Tongue (tissue), 2 donors: ENCODE data around the gene EFNA4. TPM values are rescaled to one million over a fixed set of nuclear protein-coding genes. Genes with fewer than 3 reads are reported as not detected.
A peak's percentile ranks its signal among the peaks of the same experiment; 100 is the strongest.

ENCODE experiments used
- DNase-seq: peaks from one replicate; pipeline ENCODE4 v3.0.0-alpha.2; 2015
- total RNA-seq: library from RNA; depleted of rRNA; stranded (reverse); fragments of >200 nt; gene quantifications from one replicate; pipeline ENCODE4 v1.2.3, GENCODE V29; 2014

EFNA4 gene
- total RNA-seq, 1 donor from 2014 or later, result 5.0 TPM

DNA sequence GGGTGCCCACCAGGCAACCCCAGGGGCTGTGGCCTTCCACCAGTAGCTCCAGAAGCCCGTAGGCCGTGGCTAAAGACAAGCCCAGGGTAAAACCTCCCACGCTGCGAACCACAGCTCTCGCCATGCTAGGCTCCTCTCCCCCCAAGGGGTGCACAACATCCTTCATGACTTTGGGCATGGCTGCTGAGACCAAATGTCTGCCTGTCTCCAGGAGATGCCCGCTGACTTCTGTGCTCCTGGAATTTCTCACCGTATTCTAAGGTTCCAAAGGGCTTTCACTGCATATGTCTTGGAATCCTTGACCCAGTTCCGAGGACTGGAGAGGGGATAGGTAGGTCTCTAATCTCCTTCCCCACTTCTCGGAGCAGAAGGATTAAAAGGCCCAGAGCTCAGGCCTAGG, 30.0 kb upstream of the EFNA4 start, which contains the start of the genes DCST1 and DCST2:
Gene DCST1 (plus strand): TSS at position 301 of the 400 bp plus-strand sequence. CDS start 213 bp downstream, outside the sequence.
Gene DCST2 (minus strand): TSS at position 258 of the 400 bp plus-strand sequence. CDS start 80 bp downstream, at position 178.
- no peak for DNase-seq

DNA sequence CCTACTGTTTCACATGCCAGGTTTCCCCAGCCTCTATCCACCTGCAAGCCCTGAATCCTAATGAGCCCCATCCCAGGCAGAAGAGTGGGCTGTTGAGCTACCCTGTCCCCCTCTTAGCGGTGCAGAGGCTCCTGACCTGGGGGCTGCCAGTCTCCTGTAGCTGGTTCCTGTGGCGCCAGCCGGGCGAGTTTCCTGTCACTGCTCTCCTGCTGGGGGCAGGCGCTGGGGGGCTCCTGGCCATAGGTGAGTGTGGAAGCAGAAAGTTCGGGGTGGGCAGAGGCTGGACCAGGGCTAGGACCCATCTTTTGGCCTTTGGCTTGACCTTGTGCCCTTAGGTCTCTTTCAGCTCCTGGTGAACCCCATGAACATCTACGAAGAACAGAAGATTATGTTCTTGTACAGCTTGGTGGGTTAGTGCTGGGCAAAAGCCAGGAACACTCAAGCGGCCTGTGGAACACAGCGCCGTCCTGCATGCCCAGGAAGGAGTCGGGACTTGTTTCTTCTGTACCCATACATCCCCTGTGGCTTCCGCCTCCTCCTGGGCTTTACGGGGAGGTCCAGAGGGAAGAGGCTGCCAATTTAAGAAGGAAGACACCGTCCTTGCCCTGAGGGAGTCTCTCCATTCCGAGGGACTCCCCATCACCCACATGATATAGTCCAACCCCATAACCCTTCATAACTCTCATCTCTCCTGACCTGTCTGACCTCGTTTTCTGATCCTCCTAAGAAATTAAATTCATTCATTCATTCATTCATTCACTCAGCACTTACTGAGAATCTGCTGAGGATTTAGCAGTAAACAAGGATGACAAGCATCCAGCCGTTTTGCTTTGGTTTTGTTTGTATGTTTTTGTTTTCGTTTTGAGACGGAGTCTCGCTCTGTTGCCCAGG, 29.0 kb upstream of the EFNA4 start:
- DNase-seq, result no peak

DNA sequence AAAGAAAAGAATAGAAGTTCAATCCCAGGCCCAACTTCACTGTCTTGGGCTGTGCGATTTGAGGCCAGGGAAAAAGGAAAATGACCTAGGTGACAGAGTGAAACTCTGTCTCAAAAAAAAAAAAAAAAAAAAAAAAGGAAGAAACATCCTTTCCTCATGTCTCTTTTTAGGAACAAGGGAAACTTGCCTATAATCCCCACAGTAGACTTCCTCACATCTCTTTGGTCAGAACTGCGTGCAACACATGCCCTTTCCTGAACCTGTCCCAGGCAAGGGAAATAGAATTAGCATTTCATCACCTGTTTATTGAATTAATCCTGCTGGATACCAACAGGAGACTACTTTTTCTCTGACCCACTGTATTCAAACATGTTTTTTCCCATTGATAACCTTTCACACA, 27.6 kb upstream of the EFNA4 start:
- DNase-seq, result no peak

DNA sequence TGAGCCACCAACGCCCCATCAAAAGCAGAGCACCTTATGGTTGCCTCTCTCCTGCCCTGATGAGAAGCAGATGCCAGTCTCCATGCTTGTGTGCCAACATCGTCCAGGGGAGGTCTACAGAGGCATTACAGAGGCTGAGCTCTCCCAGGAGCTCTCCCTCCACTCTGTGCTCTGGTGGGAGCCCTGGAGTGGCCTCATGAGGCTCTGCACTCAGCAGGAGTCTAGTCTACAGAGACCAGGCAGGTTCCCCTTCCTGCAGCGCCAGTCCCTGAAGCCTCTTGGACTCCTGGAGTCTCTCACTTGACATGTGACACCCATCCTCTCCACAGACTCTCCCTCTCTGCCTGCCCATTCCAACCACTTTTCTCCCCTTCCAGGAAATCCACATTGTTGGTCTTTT, 26.5 kb upstream of the EFNA4 start:
- DNase-seq, result no peak

DNA sequence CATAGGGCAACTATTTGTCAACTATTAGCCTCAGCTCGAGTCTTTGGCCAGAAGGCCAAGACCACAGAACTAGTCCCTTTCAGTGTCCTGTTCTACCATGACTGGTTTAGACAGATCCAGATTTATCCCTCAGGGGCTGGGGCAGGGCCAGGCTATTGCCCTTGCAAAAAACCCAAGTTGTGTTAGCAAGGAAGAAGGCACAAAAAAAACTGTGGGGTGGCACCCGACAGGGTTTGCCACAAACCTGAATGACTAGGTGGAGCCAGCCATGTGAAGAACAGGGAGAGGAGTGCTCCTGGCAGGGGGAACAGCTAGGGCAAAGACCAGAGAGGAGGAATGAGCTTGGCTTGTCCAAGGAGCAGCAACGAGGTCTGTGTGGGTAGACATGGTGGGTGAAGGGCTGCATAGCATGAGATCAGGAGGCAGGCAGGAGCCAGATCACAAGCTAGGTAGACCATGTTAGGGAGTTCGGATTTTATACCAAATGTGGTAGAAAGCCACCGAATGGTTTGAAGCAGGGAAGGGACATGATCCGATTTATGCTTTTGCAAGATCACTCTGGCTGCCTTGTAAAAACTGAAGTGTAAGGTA, 25.6 kb upstream of the EFNA4 start:
- no peak for DNase-seq

DNA sequence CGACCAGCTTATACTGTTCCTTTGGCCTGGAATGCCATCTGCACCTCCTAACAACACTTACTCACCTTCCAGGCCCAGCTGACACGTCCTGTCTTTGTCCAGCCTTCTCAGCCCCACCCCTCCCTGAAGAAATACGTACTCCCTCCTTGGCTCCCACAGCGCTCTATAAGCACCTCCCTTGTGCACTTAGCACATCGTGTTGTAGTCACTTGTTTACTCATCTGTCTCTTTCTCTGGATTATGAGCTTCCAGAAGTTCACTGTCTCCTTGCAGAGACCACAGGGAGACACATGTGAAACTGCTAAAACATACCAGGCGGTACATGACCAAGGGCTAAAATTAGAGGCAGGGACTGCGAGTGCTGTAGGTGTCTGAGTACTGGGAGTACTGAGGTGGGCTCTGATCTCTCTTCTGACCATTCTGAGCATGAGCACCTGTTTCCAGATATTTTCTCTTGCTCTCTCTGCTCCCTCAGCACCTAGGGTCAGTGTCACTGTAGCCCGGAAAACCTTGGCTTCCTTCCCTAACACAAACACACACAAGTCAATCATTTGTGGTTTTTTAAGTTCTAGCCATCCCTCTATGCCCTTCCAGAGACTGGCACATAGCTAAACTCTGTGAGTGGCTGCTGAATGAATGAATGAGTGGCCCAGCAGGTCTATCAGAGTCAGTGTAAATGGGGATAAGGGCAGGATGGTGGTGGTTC, 24.8 kb upstream of the EFNA4 start:
- peak; percentile 43 for DNase-seq

DNA sequence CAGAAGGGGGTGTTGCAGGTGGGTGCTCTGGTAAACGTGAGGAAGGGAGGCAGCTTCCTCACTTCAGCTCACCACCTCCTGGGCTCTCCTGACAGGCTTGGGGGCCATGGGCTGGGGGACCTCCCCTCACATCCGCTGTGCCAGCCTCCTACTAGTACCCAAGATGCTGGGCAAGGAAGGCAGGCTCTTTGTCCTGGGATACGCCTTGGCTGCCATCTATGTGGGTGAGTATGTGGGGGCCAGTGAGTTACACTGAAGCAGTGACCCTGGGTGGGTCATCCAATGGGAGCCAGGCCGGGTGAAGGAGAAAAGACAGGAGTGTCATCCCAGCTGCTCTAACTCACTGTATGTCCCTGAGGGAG, 24.3 kb upstream of the EFNA4 start:
- no peak for DNase-seq

DNA sequence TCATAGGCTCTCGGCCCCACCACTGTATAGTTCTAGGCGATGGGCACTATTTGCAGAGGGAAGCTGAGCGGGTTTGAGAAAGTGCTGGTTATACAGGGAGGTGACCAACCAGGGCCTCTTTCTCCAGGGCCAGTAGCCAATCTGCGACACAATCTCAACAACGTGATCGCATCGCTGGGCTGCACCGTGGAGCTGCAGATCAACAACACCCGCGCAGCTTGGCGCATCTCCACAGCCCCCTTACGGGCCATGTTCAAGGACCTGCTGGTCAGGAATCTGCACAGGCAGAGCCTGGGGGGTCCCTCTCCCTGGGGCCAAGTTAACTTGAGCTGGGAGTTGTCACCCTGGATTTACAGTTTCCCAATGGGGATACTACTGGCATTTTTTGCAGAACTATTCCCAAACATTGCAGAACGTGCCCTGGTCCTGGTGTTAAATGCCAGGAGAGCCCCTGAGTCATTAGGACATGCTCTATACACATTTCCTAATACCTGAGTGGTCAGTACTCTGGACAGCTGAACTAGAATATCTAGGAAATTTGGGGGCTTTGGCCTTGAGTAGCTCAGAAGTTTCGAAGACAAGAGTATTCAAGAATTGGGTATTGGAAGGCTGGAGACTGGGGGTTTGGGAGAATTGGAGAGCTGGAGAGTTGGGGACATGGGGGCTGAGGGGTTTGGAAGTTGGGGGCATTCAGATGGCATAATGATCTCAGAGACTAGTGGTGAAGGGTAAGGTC, 23.0 kb upstream of the EFNA4 start:
- no peak for DNase-seq

DNA sequence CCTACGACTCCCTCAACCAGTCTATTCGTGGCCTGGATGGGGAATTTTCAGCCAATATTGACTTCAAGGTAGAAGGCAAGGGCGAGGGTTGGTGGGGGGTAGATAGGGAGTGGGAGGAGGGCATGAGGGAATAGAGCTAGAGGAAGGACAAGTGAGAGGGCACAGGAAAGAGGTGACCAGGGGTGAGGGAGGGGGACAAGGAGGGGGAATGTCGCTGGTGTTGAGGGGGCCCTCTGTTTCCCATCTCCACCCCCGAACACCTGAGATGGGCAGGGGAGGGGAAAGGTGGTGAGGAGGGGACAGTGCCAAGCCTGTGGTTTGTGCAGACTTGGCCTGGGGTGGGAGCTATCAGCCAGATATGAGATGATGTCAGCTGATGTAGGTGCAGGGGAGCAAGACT, 20.8 kb upstream of the EFNA4 start:
- no peak for DNase-seq

DNA sequence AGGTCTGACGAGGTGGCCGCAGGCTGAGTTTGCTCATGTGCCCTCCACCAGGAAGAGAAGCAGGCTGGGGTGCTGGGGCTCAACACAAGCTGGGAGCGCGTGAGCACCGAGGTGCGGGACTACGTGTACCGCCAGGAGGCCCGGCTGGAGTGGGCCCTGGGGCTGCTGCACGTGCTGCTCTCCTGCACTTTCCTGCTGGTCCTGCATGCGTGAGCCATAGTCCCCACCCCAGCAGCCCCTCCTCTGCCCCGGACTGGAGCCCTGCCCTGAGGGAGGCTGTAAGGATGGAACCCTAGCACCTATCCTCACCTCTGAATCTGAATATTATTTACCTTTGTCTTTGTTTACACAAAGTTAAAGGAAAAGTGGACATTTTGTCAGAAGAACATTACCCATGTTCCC, 20.2 kb upstream of the EFNA4 start:
- no peak for DNase-seq

DNA sequence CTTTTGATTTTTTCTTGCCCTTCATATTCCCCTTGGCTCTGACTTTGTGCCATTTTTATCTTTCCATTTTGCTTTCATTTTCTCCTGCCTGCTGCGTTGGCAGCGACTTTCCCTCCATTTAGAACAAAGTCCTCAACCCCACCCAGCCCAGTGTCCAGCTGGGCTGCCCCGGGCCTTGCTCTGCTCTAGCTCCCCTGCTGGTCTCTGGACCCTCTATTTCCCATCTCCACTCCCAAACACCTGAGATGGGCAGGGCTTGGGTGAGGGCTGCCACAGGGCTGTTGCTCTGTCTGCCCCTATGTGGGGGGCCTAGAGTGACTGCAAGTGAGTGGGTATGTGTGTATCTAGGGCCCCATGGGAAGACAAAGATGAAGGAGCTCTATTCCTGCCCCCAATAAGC, 19.7 kb upstream of the EFNA4 start:
- no peak for DNase-seq

DNA sequence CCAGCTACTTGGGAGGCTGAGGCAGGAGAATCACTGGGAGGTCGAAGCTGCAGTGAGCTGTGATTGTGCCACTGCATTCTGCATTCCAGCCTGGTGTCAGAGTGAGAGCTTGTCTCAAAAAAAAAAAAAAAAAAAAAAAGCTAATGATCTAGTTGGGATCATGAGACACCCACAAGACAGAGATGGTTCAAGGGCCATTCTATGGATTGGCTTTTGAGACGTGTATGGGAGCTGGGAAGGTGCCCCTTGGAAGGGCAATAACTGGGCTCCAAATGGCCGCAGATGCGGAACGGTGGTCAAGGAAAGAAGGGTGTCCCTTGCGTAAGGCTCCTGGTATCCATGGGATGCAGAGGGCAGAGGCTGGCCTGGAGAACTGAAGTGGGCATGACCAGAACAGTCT, 19.2 kb upstream of the EFNA4 start:
- DNase-seq, result no peak

DNA sequence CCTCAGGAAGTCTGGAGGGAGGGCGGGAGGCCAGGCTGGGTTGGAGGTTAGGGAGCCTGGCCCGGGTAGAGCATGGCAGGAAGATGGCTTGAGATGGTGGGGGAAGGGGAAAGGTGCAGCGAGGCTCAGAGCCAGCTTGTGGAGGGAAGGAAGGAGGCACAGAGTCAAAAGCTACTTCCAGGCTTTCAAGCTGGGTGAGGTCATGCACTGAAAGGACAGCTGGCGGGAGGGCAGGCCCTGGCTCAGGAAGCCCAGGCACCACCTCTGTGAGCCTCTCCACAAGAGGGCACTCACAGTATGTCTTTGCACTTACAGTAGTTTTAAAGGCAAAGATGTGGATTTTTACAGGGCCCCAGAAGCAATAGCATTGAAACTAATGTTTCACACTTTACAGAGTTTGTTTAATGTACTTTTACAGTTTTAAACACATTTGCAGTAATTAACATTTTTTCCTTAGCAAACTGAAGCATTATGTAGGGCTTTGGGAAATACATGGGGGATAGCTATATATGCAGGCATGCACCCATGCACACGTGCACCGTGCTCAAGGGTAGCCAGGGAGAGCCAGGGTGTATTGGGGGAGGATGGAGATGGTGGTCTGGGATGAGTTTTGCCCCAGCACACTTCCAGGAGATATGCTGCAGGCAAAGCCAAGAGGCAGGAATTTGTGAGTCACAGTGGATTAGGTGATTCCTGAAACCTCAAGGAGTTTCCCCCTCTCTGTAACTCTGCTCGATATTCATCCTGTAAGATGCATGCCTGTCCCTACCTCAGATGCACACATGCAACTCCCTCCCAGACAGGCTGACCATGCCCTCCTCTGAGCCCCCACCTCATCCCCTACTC, 18.5 kb upstream of the EFNA4 start:
- DNase-seq, result peak; percentile 85

DNA sequence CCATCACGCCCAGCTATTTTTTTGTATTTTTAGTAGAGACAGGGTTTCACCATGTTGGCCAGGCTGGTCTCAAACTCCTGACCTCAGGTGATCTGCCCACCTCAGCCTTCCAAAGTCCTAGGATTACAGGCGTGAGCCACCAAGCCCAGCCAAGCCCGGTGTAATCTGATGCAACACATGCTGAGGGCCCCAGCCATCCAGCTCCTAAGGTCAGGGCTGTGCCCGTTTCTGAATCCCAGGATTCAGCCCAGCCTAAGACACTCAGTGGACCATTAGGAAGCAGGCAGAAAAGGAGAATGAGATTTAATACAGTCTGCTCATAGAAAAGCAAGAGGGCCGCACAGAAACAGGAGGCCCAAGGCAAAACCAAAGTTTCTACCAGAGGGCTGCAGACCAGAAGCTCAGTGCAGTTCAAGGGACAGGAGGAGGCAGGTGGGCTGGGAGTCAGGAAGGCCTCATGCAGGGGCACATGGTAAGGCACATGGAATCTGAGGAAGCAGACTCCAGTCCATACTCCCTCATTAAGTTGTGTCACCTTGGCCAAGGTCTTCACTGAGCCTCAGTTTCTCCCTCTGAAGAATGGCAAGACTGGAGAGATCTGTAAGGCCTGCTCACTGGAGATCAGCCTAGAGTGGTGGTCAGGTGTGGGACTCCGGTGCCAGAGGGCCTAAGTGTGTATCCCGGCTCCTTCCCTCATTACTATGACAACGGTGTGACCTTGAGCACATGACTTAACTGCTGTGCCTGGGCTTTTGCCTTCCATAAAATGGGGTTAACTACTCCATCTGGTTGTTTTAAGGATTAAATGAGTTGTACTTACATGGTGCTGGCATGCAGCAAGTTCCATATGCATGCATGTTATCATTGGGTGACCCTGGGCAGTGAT, 14.8 kb upstream of the EFNA4 start:
- no peak for DNase-seq

DNA sequence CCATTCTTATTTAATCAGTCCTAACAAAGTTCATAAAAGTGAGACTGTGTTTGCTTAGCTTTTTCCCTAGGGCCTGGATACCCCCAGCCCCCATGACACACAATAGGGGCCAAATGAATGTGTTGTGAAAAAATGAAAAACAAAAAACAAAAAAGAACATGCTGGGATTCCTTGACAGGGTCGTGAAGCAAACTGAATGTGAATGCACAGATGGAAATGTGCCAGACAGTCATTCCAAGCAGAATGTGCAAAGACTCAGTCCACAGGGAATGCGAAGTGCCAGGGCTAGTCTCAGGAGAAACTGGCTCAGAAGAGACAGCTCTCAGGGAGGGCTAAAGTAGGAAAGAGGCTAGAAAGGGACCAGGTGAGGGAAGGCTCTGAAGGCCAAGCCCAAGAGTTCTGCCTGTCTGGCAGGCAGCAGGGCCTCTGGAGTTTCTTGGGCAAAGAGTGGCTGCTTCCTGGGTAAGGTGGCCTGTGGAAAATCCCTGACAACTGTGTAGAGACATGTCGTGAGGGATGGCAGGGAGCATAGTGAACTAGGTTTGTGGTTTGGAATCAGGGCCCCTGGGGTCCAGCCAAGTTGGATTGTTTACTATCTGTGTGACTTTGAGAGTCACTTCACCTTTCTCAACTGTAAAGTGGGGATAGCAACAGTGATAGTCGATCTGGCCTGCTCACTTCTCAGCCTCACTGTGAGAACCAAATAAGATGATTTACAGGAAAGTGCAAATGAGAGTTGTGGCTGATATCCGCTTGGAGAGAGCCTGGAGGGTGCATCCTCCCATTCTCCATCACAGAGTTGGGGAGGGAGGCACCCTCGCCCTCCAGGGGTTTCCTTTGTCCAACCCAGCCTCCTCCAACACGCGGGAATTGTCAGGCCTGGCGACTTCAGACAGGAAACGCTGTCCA, 13.6 kb upstream of the EFNA4 start:
- peak; percentile 14 for DNase-seq

DNA sequence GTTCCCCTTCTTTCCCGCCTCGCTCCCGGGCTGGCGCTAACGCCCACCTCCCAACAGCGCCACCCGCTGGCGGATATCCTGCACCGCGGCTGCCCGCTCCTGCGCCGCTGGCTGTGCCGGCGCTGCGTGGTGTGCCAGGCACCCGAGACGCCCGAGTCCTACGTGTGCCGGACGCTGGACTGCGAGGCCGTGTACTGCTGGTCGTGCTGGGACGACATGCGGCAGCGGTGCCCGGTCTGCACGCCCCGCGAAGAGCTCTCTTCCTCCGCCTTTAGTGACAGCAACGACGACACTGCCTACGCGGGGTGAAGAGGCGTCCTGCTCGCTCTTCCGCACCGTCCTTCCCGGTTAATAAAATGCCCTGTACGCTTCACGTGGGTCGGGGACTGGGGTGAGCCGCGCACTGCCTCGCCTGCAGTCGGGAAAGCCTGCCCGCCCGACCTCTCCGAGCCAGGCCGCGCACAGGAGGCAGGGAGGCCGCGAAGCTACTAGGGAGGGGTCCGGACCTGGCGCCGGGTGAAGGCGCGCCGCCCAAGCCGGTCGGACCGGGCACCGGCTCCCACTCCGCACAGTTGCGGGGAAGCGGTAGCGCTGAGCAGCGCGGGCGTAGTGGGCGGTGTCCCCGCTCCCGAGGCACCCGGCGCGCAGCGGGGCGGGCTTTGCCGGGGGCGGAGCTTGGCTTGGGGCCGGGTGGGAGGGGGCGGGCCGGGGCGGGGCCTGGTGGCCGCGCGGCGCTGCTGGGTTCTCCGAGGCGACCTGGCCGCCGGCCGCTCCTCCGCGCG, 12.8 kb upstream of the EFNA4 start, which contains the start of gene ADAM15:
Gene ADAM15 (plus strand): TSS at position 757 of the 782 bp plus-strand sequence. CDS start 71 bp downstream, outside the sequence.
- DNase-seq, result peak; percentile 83

DNA sequence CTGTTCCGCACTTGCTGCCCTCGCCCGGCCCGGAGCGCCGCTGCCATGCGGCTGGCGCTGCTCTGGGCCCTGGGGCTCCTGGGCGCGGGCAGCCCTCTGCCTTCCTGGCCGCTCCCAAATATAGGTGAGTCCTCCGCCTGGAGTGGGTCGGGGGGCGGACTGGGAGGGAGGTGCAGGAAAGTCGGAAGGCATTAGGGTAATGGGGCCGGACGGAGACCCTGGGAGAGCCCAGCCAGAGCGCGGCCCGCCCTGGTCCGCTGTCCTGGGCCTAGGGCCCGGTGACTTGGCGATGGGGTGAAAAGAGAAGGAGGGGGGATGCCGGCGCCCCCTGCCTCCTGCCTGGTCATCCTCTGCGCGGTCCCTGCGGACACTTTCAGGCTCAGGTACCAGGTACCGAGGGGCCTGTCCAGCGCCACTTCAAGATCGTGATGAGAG, 12.2 kb upstream of the EFNA4 start:
- no peak for DNase-seq

DNA sequence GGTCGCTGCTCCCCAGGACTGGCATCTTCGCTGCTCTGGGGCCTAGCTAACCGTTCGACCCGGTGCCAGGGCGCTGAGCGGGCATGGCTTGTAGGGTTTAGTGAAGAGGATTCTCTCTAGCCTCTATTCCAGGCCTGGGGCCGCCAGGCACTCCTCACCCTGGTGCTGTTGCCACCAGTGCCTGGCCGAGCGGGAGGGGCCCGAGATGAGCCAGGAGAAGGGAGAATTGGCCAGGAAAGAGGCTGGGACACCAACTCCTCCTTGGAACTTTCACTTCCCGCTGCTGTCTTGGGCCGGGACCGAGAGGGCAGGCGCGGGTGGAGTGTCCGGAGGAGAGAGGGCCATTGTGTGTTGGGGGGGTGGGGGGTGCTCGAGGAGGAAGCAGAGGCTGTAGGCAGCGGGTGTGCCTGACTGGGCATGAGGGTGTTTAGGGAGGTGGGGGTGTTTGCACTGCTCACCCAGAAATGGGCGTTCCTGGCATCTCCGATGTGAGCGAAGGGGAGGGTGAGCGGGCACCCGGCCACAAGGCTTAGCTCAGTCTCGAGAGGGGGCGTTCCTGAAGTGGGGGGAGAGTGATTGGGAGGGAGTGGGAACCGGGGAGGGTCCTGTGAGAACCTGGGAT, 11.7 kb upstream of the EFNA4 start:
- DNase-seq, result peak; percentile 61
